Right atrium auricular region (tissue), 2 donors: ENCODE results near the gene ARFGAP1. TPM values are rescaled to one million over a fixed set of nuclear protein-coding genes. Genes with fewer than 3 reads are reported as not detected.

Experiments
- DNase-seq: peaks from one replicate; pipeline ENCODE4 v3.0.0-alpha.2; 2019; ENCODE audit warnings: low spot score
- H3K27ac ChIP-seq, 2 donors: fragments of 200-600 bp; sonication (generic); 1 replicate in 1 of 2; 2 replicates in 1 of 2; pipeline ENCODE4 v1.5.1; 2016 to 2019
- H3K27me3 ChIP-seq, 2 donors: fragments of 200-600 bp; sonication (generic); one replicate each; pipeline versions ENCODE4 v1.5.1 to v1.6.0; 2017 to 2019
- H3K36me3 ChIP-seq: fragments of 200-600 bp; sonication (generic); one replicate; pipeline ENCODE4 v1.5.1; 2016
- H3K4me1 ChIP-seq, 2 donors: fragments of 200-600 bp; sonication (generic); one replicate each; pipeline versions ENCODE4 v1.5.1 to v1.6.0; 2017 to 2019
- H3K4me3 ChIP-seq, 2 donors: fragments of 200-600 bp; sonication (generic); 1 replicate in 1 of 2; 2 replicates in 1 of 2; pipeline ENCODE4 v1.5.1; 2017 to 2019; ENCODE audit warnings: mild to moderate bottlenecking in 1 of 2, moderate library complexity in 1 of 2
- H3K9me3 ChIP-seq, 2 donors: fragments of 200-600 bp; sonication (generic); one replicate each; pipeline ENCODE4 v1.5.1; 2019
- total RNA-seq, 2 donors: library from RNA; depleted of rRNA; stranded (reverse); fragments of >200 nt; gene quantifications; one replicate each; pipeline ENCODE4 v1.1.0, GENCODE V29; 2016
- TF ChIP-seq, protein P1 (sequence below), 2 donors: fragments of 200-600 bp; sonication (generic); IDR thresholded peaks; one replicate each; pipeline ENCODE4 v1.5.1; 2019; ENCODE audit warnings: antibody characterized with exemption in 2 of 2

Gene ARFGAP1
- total RNA-seq, 2 donors from 2014 or later: 19.1 to 20.7 TPM

- Histone ChIP-seq H3K9me3 (no peaks in the 10 kb centered on the region), H3K27me3 (no peaks in the 10 kb centered on the region), H3K4me3 (no peak overlapping the region), H3K4me1 (peaks cover 0 to 13% of the 10 kb centered on the region in 2 donors), H3K27ac (no peak overlapping the region), H3K36me3 (peaks cover 53% of the 10 kb centered on the region)
- DNase-seq: no peak
- TF ChIP-seq, protein P1, sequence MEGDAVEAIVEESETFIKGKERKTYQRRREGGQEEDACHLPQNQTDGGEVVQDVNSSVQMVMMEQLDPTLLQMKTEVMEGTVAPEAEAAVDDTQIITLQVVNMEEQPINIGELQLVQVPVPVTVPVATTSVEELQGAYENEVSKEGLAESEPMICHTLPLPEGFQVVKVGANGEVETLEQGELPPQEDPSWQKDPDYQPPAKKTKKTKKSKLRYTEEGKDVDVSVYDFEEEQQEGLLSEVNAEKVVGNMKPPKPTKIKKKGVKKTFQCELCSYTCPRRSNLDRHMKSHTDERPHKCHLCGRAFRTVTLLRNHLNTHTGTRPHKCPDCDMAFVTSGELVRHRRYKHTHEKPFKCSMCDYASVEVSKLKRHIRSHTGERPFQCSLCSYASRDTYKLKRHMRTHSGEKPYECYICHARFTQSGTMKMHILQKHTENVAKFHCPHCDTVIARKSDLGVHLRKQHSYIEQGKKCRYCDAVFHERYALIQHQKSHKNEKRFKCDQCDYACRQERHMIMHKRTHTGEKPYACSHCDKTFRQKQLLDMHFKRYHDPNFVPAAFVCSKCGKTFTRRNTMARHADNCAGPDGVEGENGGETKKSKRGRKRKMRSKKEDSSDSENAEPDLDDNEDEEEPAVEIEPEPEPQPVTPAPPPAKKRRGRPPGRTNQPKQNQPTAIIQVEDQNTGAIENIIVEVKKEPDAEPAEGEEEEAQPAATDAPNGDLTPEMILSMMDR (IDR thresholded peaks at IDR 0.05): no peak
These were observed 14.4 kb downstream of the ARFGAP1 start for GRCh38 chr20:63286781-63287696.

- no peaks in the 10 kb centered on the region for H3K27me3 ChIP-seq
- H3K36me3 ChIP-seq: peaks cover 45% of the 10 kb centered on the region
- no peak overlapping the region for H3K4me3 ChIP-seq
- H3K9me3 ChIP-seq: no peaks in the 10 kb centered on the region
- TF ChIP-seq, protein P1 (IDR thresholded peaks at IDR 0.05): no peak
- H3K27ac ChIP-seq: no peak overlapping the region
- no peak for DNase-seq
- peaks cover 0 to 13% of the 10 kb centered on the region in 2 donors for H3K4me1 ChIP-seq
These were observed 15.3 kb downstream of the ARFGAP1 start for GRCh38 chr20:63287697-63288580.

- Histone ChIP-seq H3K9me3 (no peaks in the 10 kb centered on the region), H3K27me3 (no peaks in the 10 kb centered on the region), H3K27ac (no peak overlapping the region), H3K4me3 (no peak overlapping the region), H3K36me3 (peaks cover 37% of the 10 kb centered on the region), H3K4me1 (peaks cover 0 to 13% of the 10 kb centered on the region in 2 donors)
- TF ChIP-seq, protein P1 (IDR thresholded peaks at IDR 0.05): no peak
- DNase-seq: no peak
These were observed 16.1 kb downstream of the ARFGAP1 start for GRCh38 chr20:63288581-63289251.

DNA sequence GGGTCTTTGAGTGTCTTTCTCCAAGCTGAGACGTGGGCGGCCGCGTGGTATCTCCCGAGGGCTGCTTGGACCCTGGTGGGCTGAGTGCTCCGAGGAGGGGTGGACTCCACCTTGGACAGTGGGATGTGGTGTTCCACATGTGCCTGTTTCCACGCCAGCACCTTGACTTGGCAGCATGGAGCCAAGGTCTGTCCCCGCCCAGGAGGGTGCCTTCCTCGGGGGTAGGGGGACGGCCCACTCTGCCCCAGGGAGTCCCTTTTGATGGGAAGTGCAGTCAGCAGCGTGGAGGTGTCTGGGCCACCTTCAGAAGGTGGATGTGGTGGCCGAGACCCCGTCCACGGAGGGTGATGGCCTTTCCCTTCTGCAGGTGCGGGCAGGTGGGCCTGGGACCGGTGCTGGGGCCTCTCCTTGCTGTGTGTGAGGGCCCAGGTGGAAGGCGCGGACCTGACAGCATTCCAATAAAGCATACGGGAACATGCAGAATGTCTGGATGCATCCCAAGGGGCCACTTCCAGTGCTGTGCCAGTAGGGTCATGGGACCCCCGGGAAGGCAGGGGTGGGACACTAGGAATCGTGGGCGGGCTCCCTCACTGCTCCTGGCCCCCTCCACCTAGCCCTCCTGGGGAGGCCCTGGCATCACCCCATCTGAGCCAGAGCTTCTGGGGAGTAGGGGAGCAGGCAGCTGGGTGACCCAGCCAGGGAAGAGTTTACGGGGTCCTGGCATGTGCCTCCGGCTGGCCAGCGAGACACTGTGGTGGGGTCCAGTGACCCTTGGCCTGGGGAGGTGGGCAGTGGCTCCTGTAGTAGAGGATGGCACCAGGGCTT lies 16.9 kb downstream of the ARFGAP1 start:
- TF ChIP-seq, protein P1 (IDR thresholded peaks at IDR 0.05): no peak
- Histone ChIP-seq H3K36me3 (peaks cover 36% of the 10 kb centered on the region), H3K9me3 (no peaks in the 10 kb centered on the region), H3K4me3 (no peak overlapping the region), H3K4me1 (peaks cover 0 to 13% of the 10 kb centered on the region in 2 donors), H3K27ac (no peak overlapping the region), H3K27me3 (peaks cover 0 to under 1% of the 10 kb centered on the region in 2 donors)
- DNase-seq: no peak
